Stimulated activated CD4-positive, alpha-beta T cell treated with anti-CD3 and anti-CD28 coated beads, Interleukin-4, amount 100 ng/mL, for 1 hour (primary cell): ENCODE results near the gene ANP32D.
"Not testable (repeated sequence)": the region's sequence is repeated elsewhere in the genome, so short reads cannot be mapped to it uniquely, and the experiment has no call there.

Experiments
- DNase-seq: peaks from one replicate; pipeline ENCODE4 v3.0.0-alpha.2; 2020

ANP32D gene

GRCh38 chr12:48472259-48472658, at the start of gene ANP32D:
Gene ANP32D, plus strand, starts transcription at chr12:48472559. Its CDS starts 106 bp downstream, at chr12:48472665.
- DNase-seq: no peak

- DNase-seq: no peak
These were observed 49.2 kb upstream of the ANP32D start for GRCh38 chr12:48423171-48423570.

- DNase-seq: no peak
These were observed 47.7 kb upstream of the ANP32D start for GRCh38 chr12:48424644-48425043.

GRCh38 chr12:48434016-48434415, 38.3 kb upstream of the ANP32D start:
- not testable (repeated sequence) for DNase-seq

GRCh38 chr12:48441069-48441468, 31.3 kb upstream of the ANP32D start:
- DNase-seq: no peak

- DNase-seq: no peak
These were observed 30.0 kb upstream of the ANP32D start for GRCh38 chr12:48442179-48442847.

GRCh38 chr12:48445538-48445937, 26.8 kb upstream of the ANP32D start:
- DNase-seq: no peak

- DNase-seq: no peak
These were observed 26.1 kb upstream of the ANP32D start for GRCh38 chr12:48446161-48446776.

DNA sequence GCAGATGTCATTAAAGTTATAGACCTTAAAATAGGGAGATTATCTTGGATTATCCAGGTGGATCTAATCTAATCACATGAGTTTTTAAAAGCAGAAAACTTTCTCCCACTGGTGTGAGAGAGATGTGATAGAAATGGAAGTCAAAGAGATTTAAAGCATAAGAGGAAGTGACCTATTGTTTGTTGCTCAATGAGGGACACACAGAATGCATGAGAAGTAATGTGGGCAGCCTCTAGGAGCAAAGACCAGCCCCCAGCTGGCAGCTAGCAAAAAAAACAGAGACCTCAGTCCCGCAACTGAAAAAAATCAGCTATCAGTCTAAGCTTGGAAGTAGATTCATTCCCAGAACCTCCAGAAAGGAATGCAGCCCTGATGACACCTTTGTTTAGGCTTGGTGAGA, 24.6 kb upstream of the ANP32D start:
- no peak for DNase-seq

DNA sequence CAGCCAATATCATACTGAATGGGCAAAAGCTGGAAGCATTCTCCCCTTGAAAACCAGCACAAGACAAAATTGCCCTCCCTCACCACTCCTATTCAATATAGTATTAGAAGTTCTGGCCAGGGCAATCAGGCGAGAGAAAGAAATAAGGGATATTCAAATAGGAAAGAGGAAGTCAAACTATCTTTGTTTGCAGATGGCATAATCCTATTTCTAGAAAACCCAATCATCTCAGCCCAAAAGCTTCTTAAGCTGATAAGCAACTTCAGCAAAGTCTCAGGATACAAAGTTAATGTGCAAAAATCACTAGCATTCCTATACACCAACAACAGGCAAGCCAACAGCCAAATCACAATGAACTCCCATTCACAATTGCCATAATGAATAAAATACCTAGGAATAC, 21.0 kb upstream of the ANP32D start:
- DNase-seq: no peak

GRCh38 chr12:48452961-48453360, 19.4 kb upstream of the ANP32D start:
- not testable (repeated sequence) for DNase-seq

GRCh38 chr12:48454667-48455066, 17.7 kb upstream of the ANP32D start:
- no peak for DNase-seq

- DNase-seq: no peak
These were observed 17.2 kb upstream of the ANP32D start for GRCh38 chr12:48455116-48455515.

DNA sequence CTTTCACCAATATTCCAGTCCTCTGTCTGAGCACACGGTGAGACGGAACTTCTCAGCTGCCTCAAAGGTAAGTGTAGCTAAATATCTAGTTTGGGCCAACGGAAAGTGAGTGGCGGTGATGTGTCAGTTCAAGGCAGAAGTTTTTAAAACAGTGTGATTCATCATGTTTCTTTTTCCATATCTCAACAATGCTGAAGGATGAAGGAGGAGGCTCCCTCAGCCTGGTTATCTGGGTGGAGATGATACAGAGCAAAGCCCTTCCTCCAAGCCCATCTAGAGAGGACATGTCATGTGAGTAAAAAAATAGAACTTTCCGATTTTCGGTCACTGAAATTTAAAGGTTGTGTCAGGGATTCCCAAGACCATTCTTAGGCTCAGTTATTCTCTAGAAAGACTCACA, 13.1 kb upstream of the ANP32D start:
- no peak for DNase-seq

DNA sequence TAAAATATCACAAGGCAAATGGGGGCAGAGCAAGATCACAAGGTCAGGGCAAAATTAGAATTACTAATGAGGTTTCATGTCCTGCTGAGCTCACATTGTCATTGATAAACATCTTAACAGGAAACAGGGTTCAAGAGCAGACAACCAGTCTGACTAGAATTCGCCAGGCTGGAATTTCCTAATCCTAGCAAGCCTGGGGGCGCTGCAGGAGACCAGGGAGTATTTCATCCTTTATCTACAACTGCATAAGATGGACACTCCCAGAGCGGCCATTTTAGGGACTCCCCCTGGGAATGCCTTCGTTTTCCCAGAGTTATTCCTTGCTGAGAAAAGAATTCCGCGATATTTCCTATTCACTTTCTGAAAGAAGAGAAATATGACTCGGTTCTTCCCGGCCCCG, 3.3 kb upstream of the ANP32D start:
- not testable (repeated sequence) for DNase-seq

DNA sequence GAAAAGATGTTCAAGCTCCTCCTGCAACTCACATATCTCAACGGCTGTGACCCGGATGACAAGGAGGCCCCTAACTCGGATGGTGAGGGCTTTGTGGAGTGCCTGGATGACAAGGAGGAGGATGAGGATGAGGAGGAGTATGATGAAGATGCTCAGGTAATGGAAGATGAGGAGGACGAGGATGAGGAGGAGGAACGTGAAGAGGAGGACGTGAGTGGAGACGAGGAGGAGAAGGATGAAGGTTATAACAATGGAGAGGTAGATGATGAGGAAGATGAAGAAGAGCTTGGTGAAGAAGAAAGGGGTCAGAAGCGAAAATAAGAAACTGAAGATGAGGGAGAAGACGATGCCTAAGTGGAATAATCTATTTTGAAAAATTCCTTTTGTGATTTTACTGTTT, 702 bp downstream of the ANP32D start:
- DNase-seq: no peak

DNA sequence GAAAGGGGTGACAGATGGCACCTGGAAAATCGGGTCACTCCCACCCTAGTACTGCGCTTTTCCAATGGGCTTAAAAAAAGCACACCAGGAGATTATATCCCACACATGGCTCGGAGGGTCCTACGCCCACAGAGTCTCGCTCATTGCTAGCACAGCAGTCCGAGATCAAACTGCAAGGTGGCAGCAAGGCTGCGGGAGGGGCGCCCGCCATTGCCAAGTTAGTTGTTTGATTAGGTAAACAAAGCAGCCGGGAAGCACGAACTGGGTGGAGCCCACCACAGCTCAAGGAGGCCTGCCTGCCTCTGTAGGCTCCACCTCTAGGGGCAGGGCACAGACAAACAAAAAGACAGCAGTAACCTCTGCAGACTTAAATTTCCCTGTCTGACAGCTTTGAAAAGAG, 2.1 kb downstream of the ANP32D start:
- not testable (repeated sequence) for DNase-seq

GRCh38 chr12:48482198-48482597, 9.8 kb downstream of the ANP32D start, which contains the start of gene C12orf54:
Gene C12orf54, plus strand, starts transcription at chr12:48482498. Its CDS starts 799 bp downstream, at chr12:48483297.
- no peak for DNase-seq

- no peak for DNase-seq
These were observed 10.6 kb downstream of the ANP32D start for GRCh38 chr12:48482930-48483329.

- DNase-seq: no peak
These were observed 13.9 kb downstream of the ANP32D start for GRCh38 chr12:48486261-48486660.

GRCh38 chr12:48486679-48487078, 14.3 kb downstream of the ANP32D start:
- DNase-seq: no peak

GRCh38 chr12:48489012-48489411, 16.7 kb downstream of the ANP32D start:
- DNase-seq: no peak

GRCh38 chr12:48489456-48489855, 17.1 kb downstream of the ANP32D start:
- DNase-seq: not testable (repeated sequence)

- not testable (repeated sequence) for DNase-seq
These were observed 27.9 kb downstream of the ANP32D start for GRCh38 chr12:48500281-48500680.

- DNase-seq: not testable (repeated sequence)
These were observed 34.5 kb downstream of the ANP32D start for GRCh38 chr12:48506836-48507235.
